ENCODE measurements around the gene ZBTB33.

GRCh38 chrX:120235284-120235683, 15.3 kb upstream of the ZBTB33 start:
- no peak for TF ChIP-seq POLR2A (IDR thresholded peaks at IDR 0.05; ENCODE audit: low read length)
- TF ChIP-seq GATA1 (IDR thresholded peaks at IDR 0.05; ENCODE audit: low read depth, low read length) = no peak

All from erythroblast (primary cell).